ENCODE results near the gene ZSCAN12.

Gene ZSCAN12

GRCh38 chr6:28433119-28433518 is 33.6 kb upstream of the ZSCAN12 start:
- TF ChIP-seq CTCF (IDR thresholded peaks at IDR 0.05; ENCODE audit: extremely low read depth, missing control alignments), result no peak
- no peak for DNase-seq (ENCODE audit: low spot score)

GRCh38 chr6:28429781-28430180 is 30.2 kb upstream of the ZSCAN12 start:
- no peak for DNase-seq (ENCODE audit: low spot score)
- TF ChIP-seq CTCF (IDR thresholded peaks at IDR 0.05; ENCODE audit: extremely low read depth, missing control alignments), result no peak

- no peak for TF ChIP-seq CTCF (IDR thresholded peaks at IDR 0.05; ENCODE audit: extremely low read depth, missing control alignments)
- no peak for DNase-seq (ENCODE audit: low spot score)
These were observed 26.5 kb upstream of the ZSCAN12 start for GRCh38 chr6:28425944-28426541.

GRCh38 chr6:28424163-28424562 is 24.6 kb upstream of the ZSCAN12 start:
- DNase-seq (ENCODE audit: low spot score), result no peak
- no peak for TF ChIP-seq CTCF (IDR thresholded peaks at IDR 0.05; ENCODE audit: extremely low read depth, missing control alignments)

- no peak for DNase-seq (ENCODE audit: low spot score)
- TF ChIP-seq CTCF (IDR thresholded peaks at IDR 0.05; ENCODE audit: extremely low read depth, missing control alignments), result no peak
These were observed 24.0 kb upstream of the ZSCAN12 start for GRCh38 chr6:28423546-28423945.

GRCh38 chr6:28413681-28414080 is 14.1 kb upstream of the ZSCAN12 start:
- no peak for TF ChIP-seq CTCF (IDR thresholded peaks at IDR 0.05; ENCODE audit: extremely low read depth, missing control alignments)
- DNase-seq (ENCODE audit: low spot score), result no peak

- TF ChIP-seq CTCF (IDR thresholded peaks at IDR 0.05; ENCODE audit: extremely low read depth, missing control alignments), result no peak
- DNase-seq (ENCODE audit: low spot score), result no peak
These were observed 11.2 kb upstream of the ZSCAN12 start for GRCh38 chr6:28410767-28411166.
